Hematopoietic multipotent progenitor cell treated with erythropoietin and hydrocortisone succinate and interleukin-3 and kit ligand, for 6 days (in vitro differentiated cells): ENCODE measurements around the gene PIP5KL1.
A peak's percentile ranks its signal among the peaks of the same experiment; 100 is the strongest.

Experiments
- DNase-seq: peaks from one replicate; pipeline ENCODE4 v3.0.0-alpha.2; 2015

PIP5KL1 gene

DNA sequence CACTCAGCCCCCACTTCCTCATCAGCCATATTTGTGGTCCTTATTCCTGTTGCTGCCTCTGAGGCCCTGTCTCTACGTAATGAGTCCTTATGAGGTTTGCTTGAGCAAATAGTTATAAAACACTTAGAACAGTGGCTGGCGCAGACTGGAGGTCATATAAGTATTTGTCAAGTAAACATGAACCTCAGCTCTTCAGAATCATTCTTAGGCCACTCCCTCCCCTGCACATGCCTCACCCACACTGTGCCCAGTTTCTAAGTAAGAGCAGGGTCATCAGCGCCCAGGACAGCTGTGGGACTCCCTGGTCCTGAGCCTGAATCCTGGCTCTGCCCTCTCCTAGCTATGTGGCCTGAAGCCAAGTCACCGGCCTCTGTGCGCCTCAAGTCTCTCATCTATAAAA lies 17.7 kb downstream of the PIP5KL1 start:
- no peak for DNase-seq

DNA sequence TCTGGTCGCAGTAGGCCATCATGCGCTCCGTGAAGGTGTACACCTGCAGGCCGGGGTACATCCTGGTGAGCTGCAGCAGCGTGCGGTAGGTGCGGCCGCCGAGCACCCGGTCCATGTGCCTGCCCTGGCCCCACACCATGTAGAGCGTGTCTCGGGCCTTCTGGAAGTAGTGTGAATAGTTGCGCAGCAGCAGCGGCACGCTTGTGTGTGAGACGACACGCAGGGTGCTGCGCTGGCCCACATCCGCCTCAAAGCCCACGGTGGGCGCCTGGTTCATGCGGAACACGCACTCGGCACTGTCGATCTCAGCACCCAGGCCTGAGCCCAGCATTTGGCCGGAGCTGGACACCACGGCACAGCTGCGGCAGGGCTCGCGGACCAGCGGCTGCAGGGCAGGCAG lies 18.3 kb downstream of the PIP5KL1 start:
- no peak for DNase-seq

DNA sequence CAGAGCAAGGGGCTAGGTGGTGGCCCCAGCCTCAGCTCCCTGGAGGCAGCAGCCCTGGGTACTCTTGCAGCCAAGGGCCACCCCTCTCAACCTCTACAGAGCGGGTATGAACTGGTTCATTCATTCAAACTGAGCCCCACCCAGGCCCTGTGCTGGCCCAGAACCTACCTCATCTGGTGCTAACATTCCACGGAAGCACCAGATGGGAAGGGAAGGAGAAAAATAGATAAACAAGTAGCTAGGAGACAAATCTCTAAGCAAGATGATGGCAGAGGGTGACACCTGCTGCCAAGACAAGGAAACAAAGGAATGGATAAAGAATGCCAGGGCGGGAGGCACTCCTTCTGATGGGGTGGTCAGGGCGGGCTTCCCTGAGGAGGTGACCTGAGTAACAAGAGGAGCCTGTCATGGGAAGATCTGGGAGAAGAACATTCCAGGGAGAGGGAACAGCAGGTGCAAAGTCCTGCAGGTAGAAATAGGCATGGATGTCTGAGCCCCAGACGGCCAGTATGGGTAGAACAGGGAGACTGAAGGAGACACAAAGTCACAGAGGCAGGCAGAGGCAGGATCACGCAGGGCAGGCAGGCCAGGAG lies 19.9 kb downstream of the PIP5KL1 start:
- peak; percentile 79 for DNase-seq

DNA sequence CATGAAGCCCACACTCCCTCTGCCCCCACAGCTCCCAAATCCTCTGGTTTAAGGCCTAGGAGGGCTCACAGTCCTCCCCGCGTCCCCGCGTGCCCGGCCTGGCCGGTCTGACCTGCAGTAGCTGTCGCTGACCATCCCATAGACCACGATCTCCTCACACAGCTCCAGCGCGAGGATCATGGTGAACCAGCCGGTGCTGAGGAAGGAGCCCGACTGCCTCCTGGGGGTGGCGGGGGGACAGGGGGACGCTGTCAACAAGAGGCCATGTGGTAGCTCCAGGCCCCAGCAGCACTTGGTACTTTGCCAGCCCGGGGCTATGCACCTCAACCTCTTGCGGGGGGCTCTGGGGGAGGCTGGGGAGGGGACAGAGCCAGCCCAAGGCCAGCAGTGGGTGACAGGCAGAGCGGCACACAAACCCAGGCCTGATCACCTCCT lies 20.7 kb downstream of the PIP5KL1 start:
- DNase-seq: no peak

DNA sequence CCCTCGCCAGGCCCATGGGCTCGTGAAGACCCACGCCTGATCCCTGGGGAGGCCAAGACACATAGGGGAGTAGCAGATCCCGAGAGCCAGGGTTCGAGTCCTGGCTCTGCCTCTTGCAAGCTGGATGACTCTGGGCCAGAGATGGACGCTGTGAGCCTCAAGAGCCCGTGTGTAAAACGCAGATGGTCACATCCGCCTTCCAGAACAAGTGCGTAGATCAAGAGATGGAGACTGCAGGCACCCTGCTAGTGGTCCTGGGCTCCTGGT lies 22.0 kb downstream of the PIP5KL1 start:
- no peak for DNase-seq

DNA sequence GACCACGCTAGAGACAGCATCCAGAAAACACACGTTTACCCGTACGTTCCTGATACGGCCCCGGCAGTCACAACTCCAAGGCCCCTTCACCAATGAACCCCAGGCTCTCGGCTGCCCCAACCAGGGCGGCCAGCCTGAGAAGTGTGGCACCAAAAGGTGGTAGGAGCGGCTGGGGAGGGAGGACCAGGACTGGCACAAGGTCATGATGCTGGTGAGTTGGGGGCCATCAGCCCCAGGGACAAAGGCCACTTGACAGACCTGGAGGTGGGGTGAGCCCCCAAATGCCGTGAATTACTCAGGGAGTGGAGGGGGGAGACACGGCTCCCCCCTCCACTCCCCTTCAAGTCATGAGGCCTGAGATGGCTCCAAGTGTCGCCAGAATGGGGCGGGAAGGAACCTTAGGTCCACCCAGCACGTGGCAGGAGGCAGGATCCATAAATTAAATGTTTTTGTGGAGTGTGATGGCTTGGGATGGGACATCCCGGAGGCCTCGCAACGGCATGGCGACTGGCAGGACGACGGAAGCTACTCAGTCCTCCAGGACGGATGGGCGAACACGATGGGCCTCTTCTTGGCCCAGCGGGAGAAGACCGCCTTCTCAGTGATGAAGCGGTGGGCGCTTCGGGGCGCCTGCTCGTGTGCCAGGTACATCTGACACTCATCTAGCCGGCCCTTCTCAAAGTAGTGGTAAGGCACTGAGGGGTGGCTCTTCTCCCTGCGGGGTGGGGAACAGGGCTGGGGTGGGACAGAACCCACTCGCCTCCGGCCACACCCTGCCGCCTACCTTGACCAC lies 22.5 kb downstream of the PIP5KL1 start:
- DNase-seq: no peak

DNA sequence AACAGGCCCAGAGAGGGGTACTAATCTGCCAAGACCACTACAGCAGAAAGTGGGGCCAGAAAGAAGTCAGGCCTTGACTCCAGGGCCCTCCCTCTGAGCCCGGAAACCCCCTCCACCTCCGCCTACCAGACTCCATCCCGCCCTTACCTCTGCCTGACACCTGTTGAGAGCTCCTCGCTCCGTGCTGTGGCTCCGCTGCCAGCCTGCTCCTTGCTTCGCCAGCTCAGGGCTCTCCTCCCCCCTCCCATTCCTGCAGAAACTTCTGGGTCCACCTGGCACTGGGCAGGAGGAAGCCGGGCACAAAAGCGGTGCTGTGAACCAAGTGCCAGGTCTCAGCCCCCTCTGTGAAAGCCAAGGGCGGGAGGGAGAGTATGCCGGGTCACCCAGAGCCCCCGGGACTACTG lies 24.8 kb downstream of the PIP5KL1 start:
- DNase-seq: no peak

DNA sequence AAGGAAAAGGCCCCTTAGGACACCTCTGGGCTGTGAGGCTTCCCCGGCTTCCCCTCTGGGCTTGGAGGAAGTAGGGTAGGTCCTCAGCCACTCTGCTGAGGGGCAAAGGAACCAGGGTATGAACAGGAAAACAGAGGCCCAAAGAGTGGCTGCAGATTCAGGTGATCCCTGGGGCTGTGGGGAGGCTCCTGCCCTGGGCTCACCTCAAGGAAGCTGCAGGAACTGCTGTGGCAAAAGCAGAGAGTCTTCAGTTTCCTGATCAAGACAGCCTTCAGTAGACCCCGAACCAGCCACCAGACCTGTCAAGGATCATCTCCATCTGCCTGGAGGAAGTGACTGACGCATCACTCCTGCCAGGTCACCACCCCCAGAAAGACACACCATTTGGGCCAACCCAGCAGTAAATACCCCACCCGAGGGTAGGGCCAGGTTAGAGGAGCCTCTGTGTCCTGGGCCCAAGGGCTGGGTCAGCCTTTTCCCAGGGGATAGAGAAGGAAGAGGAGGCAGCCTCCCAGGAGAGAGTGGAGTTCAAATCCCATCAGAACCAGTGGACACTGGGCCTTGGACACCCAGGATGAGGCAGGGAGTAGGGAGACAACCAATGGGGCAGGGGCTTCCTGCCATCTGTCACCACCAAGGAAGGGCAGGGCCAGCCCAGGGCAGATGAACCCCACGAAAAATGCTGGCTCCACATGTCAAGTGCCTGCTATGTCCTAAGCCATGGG lies 25.4 kb downstream of the PIP5KL1 start:
- peak; percentile 52 for DNase-seq

DNA sequence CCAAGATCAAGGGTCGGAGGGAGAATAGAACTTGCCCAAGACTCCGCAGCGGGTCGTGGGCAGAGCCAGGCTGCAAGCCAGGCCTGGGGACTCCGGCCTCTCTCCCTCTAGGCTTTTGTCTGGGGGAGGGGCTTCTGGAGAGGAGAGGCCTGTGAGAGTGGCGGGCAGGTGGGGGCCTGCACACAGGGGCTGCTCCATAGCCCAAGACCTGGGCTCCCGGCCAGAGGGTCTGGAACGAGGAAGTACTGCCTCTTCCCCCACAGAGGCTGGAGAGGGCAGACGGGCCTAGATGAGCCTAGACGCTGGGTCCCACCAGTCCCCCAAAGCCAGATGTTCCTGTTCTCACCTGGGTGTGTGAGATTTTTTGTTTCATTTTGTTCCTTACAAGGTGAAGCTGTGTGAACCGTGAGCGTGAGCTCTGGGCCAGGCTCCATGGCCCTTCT lies 26.0 kb downstream of the PIP5KL1 start:
- peak; percentile 62 for DNase-seq

DNA sequence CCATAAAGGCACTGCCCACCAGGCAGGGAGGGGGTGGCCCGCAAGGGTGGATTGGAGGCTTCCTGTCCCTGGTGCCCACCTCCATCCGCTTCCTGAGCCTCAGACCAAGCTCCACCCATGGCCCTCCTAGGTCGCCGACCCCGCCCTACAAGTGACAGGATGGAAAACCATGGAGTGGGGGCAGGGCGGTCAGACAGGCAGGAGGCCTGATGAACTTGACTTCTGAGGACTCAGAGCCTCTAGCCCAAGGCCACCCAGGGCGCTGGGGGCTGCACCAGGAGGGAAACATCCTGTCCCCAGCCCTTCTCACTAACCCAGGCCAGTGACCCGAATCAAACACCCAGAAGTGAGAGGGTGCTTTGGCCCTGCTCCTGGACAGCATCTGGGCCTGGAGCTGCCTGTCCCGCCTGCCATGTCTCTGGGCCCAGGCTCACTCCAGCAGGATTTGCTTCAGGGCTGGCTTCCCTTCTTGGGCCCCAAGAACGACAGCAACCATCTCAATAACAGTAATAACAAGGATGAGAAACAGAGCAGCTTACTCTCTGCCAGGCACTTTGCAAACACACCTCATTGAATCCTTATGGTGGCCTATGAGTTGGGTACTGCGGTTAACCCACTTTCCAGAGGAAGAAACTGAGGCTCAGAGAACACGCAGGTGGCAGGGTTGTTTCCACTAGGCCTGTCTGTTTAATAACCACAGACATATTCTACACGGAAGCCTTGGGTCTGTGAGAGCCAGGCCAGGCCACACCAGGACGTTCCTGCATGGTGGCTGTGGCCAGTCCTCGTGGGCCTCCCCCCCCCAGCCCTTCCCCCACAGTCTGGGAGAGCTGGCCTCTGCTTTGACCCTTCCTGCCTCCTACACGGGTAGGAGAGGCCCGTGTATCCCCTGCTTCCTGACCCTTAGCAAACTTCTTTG lies 26.8 kb downstream of the PIP5KL1 start:
- DNase-seq: peak; percentile 97

DNA sequence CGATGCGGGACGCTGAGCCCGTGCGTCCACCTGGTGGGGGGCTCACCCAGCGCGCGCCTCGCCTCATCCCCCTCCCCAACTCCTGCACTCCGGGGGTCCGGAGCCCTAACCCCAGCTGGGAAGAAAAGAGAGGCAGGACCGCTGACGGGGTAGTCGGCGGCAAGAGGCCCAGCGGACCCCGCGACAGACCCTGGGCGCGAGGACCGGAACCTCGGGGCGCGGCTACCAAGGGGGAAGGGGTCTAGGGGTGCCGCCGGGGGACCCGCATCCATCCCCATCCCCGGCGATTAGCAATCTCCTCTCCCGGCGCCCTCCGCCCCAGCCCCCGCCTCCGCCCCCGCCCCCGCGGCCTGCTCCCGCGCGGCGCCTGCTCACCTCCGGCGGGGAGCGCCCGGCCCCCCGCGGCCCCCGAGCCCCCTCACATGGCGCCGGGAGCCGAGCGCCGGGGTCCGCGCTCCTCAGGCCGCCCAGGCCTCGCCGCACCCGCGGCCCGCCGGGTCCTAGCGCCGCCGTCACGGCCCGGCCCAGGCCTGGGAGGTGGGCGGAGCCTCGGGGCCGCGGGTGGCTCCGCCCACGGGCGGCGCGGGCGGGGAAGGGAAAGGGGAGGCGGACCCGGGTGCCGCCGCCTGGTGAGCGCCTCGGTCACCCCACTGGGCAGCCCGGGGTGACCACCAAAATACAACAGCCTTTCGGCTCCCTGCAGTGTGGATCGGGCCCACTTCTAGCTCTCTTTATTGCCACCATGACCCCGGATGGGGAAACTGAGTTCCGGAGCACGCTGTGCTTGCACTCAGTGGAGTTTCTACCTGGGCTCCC lies 31.2 kb downstream of the PIP5KL1 start, which contains the start of gene ST6GALNAC6:
TSS of gene ST6GALNAC6 (minus strand) at position 476 of the 816 bp plus-strand sequence. CDS start 1,622 bp downstream, outside the sequence.
- DNase-seq: peak; percentile 85

DNA sequence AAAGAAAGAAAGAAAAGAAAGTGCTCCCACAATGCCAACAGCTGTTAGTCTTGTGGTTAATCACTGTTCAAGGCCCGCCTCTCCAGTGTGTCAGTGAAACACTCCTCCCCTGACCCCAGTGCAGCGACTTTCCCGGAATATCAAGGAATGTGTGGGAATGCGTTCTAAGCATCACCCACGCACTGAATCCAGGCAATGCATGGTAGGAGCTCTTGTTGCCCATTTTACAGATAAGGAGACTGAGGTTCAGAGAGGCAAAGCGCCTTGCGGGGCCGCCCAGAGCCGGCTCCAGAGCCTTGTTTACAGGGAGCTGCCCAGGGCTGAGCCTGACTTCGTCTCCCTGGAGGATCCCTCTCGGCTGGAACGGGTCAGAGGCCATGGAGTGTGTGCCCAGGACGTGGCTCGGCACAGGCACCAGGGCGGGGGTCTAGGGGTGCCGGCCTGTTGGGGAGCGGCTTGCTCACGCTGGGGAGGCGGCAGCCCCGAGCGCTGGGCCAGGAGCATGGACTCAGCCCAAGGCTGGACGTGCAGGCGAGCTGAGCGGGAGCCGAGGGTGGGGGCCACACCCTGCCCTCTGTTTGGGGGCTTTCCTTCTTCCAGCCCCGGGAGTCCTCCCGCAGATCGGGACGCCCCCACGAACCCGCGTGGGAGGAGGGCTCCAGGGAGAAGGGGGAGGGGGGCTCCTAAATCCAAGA lies 32.0 kb downstream of the PIP5KL1 start:
- DNase-seq: no peak

DNA sequence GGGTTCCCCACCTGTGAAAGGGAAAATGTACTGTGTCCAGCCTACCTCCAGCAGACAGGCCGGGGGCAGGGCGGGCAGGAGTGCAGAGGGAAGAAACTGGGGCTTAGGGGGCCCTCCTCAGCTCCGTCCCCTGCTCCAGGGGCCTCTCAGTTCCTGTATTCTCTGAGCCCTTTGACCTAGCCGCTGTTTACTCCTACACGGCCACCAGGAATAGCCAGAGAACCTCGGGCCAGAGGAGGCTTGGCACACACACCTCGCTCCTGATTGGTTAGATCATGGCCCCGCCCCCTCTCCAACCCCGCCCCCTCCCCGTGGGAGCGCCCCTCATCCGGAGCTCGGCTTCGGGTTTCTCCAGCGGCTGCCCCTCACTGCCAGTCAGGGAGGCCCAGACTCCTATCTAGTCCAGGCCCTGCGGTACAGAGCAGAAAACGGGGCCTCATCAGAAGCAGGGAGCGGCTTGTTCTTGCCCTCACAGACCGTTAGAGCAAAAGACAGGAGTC lies 33.3 kb downstream of the PIP5KL1 start:
- peak; percentile 91 for DNase-seq

DNA sequence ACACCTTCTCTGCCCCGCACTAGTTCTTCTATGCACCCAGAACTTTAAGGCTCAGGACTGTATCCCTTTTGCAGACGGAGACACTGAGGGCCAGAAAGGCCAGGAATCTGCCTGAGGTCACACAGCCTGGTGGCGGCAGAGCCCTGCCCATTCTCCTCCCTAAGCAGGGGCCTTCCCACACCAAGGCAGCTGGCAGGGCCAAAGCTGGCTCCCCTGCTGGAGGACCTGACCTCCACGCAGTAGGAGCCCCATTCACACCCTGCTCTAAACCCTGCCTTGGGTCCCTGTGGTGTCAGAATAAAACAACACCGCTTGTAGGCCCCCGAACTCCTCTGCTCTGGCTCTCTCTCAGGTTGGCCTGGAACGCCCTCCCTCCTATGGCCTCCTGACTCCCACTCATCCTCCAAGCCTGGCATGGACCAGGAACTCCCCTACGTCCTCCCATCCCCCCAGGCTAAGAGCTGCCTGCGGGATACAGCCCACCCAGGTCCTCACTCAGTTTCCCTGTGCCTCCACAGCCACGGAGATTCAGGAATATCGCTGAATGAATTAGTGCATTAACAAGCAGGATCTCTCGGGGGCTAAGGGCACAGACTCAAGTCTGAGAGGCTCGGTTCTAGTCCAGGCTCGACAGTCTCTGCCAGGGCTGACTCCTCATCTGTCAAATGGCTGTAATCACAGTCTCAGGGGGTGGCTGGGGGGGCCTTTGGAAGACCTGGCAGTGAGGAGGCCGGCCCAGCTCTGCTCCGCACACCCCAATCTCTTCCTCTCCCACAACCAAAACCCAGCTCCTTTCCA lies 34.0 kb downstream of the PIP5KL1 start:
- no peak for DNase-seq

DNA sequence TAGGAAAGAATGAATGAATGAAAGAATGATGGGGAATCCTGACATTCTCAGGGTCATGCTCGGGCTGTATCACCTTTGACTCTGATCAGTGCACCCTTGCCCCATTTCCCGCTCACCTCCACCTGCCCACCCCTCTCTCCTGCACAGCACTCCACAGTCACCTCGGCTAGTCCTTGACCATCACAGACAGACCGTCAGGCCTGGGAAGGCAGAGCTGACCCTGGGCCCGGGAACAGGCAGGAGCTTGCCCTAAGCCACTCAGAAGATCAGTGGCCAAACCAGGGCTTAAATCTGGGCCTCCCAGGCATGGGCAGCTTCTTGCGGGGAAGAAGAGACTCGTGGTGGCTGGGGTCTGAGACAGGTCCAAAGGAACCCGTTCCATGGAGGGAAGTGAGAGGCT lies 34.8 kb downstream of the PIP5KL1 start:
- no peak for DNase-seq

DNA sequence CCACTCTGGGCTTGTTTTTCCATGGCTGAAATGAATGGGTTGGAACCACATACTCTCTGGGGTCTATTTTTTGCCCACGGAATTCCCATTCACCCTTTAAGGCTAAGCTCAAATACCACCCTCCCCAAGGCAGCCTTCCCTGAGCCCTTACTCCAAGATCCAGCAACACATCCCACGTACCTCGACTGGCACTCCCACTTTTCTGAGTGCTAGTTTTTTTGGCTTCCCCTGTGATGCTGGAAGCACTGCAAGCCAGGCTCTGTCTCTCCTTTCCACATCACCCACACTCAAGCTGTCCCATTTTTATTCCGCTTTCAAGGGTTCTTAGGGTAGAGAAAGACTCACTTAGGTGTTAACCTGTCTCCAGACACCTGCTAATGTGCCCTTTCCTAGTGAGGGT lies 37.2 kb downstream of the PIP5KL1 start:
- no peak for DNase-seq

DNA sequence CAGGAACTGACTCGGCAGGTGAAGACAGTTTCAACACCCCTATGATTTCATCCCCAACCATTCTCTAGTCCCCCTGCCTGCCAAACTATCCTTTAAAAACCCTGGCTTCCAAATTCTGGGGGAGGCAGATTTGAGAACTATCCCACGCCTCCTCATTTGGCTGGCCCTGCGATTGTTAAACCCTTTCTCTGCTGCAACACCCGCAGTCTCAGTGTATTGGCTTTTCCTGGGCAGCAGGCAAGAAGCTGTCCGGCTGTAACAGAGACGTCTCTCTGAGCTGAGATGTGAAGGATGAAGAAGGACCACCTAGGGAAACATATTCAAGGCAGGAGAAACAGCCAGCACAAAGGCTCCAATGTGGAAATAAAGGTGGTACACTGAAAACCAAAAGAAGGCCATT lies 37.7 kb downstream of the PIP5KL1 start:
- DNase-seq: no peak

DNA sequence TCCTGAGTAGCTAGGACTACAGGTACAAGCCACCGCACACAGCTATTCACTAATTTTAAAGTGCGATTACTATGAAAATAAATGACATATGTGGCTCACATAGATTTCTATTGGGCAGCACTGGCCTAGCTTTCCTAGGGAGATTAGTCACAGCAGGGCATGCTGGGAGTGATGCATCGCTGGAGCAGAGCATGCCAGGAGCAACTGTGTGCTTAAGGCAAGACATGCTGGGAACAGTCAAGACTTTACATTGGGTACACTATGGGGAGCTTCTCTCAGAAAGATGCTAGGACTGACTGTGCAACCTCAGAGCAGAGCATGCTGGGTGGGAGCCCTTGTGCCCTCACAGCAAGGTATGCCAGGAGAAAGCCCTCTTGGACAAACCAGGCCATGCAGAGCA lies 40.5 kb downstream of the PIP5KL1 start:
- DNase-seq: no peak

DNA sequence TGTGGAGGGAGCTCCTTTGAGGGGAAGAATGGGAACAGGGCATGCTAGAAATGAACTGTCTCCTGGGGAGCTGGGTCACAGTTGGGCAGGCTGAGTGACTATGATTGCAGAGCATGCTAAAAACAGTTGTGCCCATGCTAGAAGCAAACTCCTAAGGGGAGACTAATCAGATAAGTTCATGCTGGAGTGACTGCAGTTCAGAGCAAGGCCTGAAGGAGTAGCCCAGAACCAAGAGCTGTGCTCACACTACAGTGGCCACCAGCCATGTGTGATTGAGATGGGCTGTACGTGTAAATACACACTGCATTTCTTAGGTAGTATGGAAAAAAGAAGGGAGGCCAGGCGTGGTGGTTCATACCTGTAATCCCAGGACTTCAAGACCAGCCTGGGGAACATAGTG lies 42.8 kb downstream of the PIP5KL1 start:
- peak; percentile 87 for DNase-seq

DNA sequence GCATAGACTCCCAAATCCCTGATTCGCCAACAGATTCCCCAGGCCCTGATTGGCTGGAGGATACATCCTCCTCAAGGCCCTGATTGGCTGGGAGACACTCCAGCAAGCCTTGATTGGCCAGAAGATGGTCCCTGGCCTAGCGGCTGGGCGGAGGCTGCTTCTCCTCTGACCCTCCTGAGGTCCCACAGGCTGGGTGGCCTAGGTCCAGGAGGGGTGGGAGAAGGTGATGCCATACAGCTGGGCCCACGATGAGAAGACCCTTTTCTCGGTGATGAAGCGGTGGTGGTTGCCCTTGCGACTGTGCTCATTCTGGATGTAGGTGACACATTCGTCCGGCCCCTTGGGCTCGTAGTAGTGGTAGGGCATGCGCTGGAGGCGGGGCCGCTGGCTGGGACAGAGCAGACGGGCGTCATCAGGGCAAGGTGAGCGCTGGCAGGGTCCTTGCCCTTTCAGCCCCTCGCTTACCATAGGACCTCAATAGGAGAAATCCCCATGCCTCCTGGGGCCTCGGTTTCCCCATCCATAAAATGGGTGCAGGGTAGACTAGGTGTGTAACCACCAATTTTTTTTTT lies 44.1 kb downstream of the PIP5KL1 start:
- DNase-seq: no peak
